Omental fat pad (tissue), 4 donors: Measurements from ENCODE around the gene COPS9. TPM values are rescaled to one million over a fixed set of nuclear protein-coding genes. Genes with fewer than 3 reads are reported as not detected.

Experiments used
- ATAC-seq: fragments of 150-250 bp; one replicate; pipeline ENCODE4 v1.9.1; 2016; ENCODE audit warnings: mild to moderate bottlenecking, moderate library complexity; ENCODE audit not compliant: low FRiP score
- DNase-seq: peaks from one replicate; pipeline ENCODE4 v3.0.0-alpha.2; 2019; ENCODE audit warnings: low spot score
- CTCF ChIP-seq, 3 donors: fragments of 450-650 bp; IDR thresholded peaks; one replicate each; pipeline ENCODE4 v1.5.1; 2016 to 2017; ENCODE audit warnings: antibody characterized with exemption in 3 of 3, mild to moderate bottlenecking in 3 of 3, moderate library complexity in 2 of 3
- total RNA-seq, 4 donors: library from RNA; depleted of rRNA; stranded (reverse); fragments of >200 nt; gene quantifications; one replicate each; pipeline ENCODE4 v1.1.0, GENCODE V29; 2016

COPS9 gene
- total RNA-seq, 4 donors from 2014 or later: 130 to 198 (median 150) TPM

DNA sequence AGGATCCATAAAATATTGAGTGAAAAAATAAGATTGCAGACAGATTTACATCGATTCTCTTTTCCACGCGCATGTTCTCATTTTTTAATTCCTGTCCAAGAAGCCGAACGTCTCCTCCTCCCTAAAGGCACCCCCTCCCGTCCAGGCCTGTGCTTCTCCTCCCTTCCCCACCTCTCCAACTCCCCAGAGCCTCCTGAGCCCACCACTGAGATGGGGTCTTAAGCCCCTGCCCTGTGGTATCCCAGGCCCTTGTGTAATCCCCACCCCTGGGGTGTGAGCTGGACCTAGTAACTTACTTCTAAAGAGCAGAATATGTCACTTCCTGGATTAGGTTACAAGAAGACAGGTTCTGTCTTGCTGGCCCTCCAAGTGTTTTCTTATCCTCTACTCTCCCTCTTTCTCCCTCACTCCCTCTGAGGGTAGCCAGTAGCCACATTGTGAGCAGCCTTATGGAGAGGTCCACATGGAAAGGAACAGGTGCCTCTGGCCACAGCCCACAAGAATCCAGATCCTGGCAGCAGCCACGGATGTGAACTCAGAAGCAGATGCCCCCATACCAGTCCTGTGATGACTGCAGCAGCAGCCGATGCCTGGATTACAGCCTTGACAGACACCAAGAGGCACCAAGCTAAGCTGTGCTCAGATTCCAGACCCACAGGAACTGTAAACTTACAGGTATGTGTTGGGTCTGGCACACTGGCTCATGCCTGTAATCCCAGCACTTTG lies 44.0 kb upstream of the COPS9 start:
- no peak for DNase-seq
- no peak for TF ChIP-seq CTCF (IDR thresholded peaks at IDR 0.05)
- no peak for ATAC-seq

DNA sequence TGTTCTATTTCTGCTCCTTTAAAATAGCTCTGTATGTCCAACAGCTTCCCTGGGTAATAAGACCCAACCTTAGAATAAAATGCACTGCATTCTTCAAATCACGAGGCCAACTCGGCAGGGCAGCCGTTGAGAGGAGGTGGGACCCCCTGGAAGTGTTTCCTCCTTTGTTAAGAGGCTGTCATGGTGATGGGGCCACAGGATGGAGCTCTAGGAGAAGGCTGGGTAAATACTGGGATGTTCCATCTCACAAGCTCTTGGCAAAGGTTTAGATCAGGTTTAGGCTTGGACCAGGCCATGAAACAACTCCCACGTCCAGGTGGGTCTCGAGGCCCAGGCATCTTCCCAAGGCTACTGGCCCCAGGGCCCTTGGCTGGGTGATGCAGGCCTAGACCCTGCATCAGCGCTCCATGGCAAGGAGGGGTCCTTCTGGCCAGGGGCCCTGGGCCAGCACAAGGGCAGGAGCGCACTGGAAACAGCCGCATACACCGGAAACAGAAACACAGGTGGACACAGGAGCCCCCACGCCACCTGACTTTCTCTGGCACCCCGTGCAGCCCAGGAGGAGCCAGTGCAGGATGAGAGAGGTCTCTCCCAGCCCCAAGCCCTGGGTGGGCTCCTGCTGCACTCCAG lies 43.2 kb upstream of the COPS9 start:
- no peak for TF ChIP-seq CTCF (IDR thresholded peaks at IDR 0.05)
- DNase-seq (no peak), ATAC-seq (no peak)

DNA sequence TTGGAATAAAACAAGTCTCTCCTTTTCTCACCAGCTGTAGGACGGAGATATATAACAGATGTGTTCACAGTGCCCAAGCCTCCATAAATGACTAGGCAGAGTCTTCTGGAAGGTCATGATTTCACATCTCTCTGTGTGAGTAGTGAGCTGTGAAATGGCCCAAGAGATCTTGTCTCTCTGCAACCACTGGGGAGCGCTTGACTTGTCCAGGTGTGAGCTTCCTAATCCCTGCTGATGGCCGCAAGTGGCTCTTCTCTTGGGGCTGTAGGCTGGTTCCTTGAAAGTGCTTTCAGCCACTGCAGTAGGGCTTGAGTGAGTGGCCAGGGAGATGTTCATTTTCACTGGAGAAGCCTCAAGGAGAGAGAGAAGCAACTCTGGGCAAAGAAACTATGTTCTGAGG lies 42.5 kb upstream of the COPS9 start:
- DNase-seq: no peak
- no peak for TF ChIP-seq CTCF (IDR thresholded peaks at IDR 0.05)
- no peak for ATAC-seq

- ATAC-seq (no peak), DNase-seq (no peak)
- no peak for TF ChIP-seq CTCF (IDR thresholded peaks at IDR 0.05)
Measured at GRCh38 chr2:240174496-240174895, 38.4 kb upstream of the COPS9 start.

DNA sequence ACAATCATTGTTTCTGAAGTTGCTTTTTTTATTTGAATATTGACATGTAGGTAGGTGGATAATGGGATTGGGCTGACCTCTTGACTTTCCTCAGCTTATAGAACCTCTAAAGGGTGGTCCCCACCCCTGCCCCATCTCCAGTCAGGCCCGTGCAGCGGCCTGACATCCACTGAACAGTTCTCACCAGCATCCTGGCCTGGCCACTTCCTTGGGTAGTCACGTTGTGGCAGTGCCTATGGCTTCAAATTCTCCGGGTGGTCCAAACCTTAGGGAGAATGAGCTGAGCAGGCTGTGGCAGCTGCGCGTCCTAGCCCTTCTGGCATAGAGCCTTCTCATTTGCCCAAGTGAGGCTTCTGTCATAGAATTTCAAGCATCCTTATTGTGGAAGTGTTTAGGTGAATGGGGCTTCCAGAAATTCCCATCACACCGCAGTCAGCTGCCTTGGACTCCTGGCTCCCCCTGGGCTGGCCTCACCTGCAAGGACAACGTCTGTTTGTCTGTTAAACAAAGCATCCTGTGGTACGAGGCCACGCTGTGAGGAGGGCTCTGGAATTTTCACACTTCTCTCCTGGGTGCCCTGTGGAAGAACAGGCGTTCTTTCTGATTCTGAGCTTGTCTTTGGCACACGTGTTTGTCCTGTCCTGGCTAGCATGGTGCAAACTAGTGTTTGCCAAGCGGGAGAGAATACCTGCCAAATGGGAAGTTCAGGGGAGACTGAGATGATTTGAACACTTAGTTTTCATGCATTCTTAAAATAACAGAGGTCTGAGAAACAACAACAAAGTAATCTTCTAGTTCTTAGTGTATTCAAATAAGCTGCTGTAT lies 36.2 kb upstream of the COPS9 start:
- DNase-seq: no peak
- TF ChIP-seq CTCF (IDR thresholded peaks at IDR 0.05): no peak
- no peak for ATAC-seq

GRCh38 chr2:240170883-240171282 lies 34.8 kb upstream of the COPS9 start:
- ATAC-seq (no peak), DNase-seq (no peak)
- TF ChIP-seq CTCF (IDR thresholded peaks at IDR 0.05): no peak
